GM12878 (cell line): ENCODE results near the gene RCVRN. TPM values are rescaled to one million over a fixed set of nuclear protein-coding genes. Genes with fewer than 3 reads are reported as not detected.
A peak's percentile ranks its signal among the peaks of the same experiment; 100 is the strongest.

Experiments
- ATAC-seq: fragments of 200-7000 bp; cut with Tn5 transposase; 3 replicates; pipeline ENCODE4 v1.9.1; 2020; ENCODE audit warnings: mild to moderate bottlenecking, moderate library complexity
- BruUV-seq: library from RNA; stranded (reverse); fragments of 400-500 nt; replicated peaks from 2 replicates; lab custom pipeline; 2021; lab: Mats Ljungman, UMichigan
- CTCF ChIA-PET: fragments of 300-600 bp; sonication (Branson Sonifier 250); formaldehyde crosslinking; extraction: SDS; loops from one replicate; lab custom pipeline; 2021; ENCODE audit warnings: inconsistent platforms; lab: Yijun Ruan, JAX
- POLR2A ChIA-PET: fragments of 350-600 bp; formaldehyde crosslinking; extraction: SDS; loops from one replicate; lab custom pipeline; 2021; ENCODE audit warnings: inconsistent platforms; lab: Charles Lee
- RAD21 ChIA-PET: fragments of 300-600 bp; sonication (Branson Sonifier 250); formaldehyde crosslinking; loops from one replicate; lab custom pipeline; 2023; ENCODE audit warnings: antibody characterized with exemption; ENCODE audit not compliant: unreplicated experiment; lab: Charles Lee
- SMC1A ChIA-PET: fragments of 300-600 bp; sonication (Branson Sonifier 250); formaldehyde crosslinking; loops from one replicate; lab custom pipeline; 2023; ENCODE audit not compliant: unreplicated experiment, uncharacterized antibody; lab: Charles Lee
- DNase-seq: peaks from one replicate; pipeline ENCODE4 v3.0.0-alpha.2; 2011; ENCODE audit warnings: low read depth, low spot score
- FAIRE-seq: peaks from 3 replicates; lab custom pipeline; 2011; peaks lifted over from hg19 to GRCh38; lab: Jason Lieb, UNC
- H2AFZ ChIP-seq: 2 replicates; pipeline ENCODE4 v1.6.0; 2011; ENCODE audit warnings: low read depth, low read length, control low read depth; ENCODE audit not compliant: control insufficient read depth
- H3K27ac ChIP-seq: 2 replicates; pipeline ENCODE4 v1.5.1; 2011; ENCODE audit warnings: control low read depth; ENCODE audit not compliant: control insufficient read depth, insufficient read depth
- H3K27me3 ChIP-seq, 2 experiments: replicated peaks in 1 of 2; 2 replicates each; pipeline versions ENCODE4 v1.6.0 to v1.6.1; 2011; ENCODE audit warnings: low read length in 1 of 2; ENCODE audit not compliant: control insufficient read depth in 2 of 2, insufficient read depth in 2 of 2
- H3K36me3 ChIP-seq, 2 experiments: 2 replicates each; pipeline ENCODE4 v1.5.1; 2011; ENCODE audit warnings: low read length in 1 of 2; ENCODE audit not compliant: control insufficient read depth in 2 of 2, insufficient read depth in 2 of 2
- H3K4me1 ChIP-seq: 2 replicates; pipeline ENCODE4 v1.6.1; 2011; ENCODE audit warnings: mild to moderate bottlenecking, low read length, moderate library complexity, mixed read lengths; ENCODE audit not compliant: control insufficient read depth, insufficient read depth
- H3K4me2 ChIP-seq: 2 replicates; pipeline ENCODE4 v1.6.0; 2011; ENCODE audit warnings: control low read depth; ENCODE audit not compliant: control insufficient read depth, insufficient read depth
- H3K4me3 ChIP-seq: fragments of 200-600 bp; sonication (generic); 2 replicates; pipeline ENCODE4 v1.5.1; 2016
- H3K79me2 ChIP-seq: 2 replicates; pipeline ENCODE4 v1.6.0; 2011; ENCODE audit warnings: low read length; ENCODE audit not compliant: control insufficient read depth, insufficient read depth
- H3K9ac ChIP-seq: 2 replicates; pipeline ENCODE4 v1.8.0; 2011; ENCODE audit warnings: low read length, control low read depth, mixed read lengths; ENCODE audit not compliant: control insufficient read depth, insufficient read depth
- H3K9me3 ChIP-seq: replicated peaks from 3 replicates; pipeline ENCODE4 v1.5.1; 2011; ENCODE audit warnings: mild to moderate bottlenecking, low read length; ENCODE audit not compliant: control insufficient read depth, insufficient read depth
- H4K20me1 ChIP-seq: 2 replicates; pipeline ENCODE4 v1.6.0; 2011; ENCODE audit not compliant: control insufficient read depth, insufficient read depth
- CREM ChIP-seq: IDR thresholded peaks from 2 replicates; pipeline ENCODE4 v1.6.1; 2014; ENCODE audit warnings: antibody characterized with exemption, low read depth
- GABPA ChIP-seq: IDR thresholded peaks from 2 replicates; pipeline ENCODE4 v1.6.1; 2014; ENCODE audit warnings: antibody characterized with exemption, low read depth, mild to moderate bottlenecking, inconsistent platforms
- IRF4 ChIP-seq: IDR thresholded peaks from 2 replicates; pipeline ENCODE4 v1.6.1; 2011; ENCODE audit warnings: low read depth, low read length
- MEF2B ChIP-seq: fragments of 450-650 bp; IDR thresholded peaks from 2 replicates; pipeline ENCODE4 v1.6.1; 2018; ENCODE audit warnings: mild to moderate bottlenecking, moderate library complexity; ENCODE audit not compliant: partially characterized antibody, poor library complexity, severe bottlenecking
- PML ChIP-seq: IDR thresholded peaks from 2 replicates; pipeline ENCODE4 v1.6.1; 2012; ENCODE audit warnings: low read length, inconsistent platforms
- RUNX3 ChIP-seq: IDR thresholded peaks from 2 replicates; pipeline ENCODE4 v1.6.1; 2012; ENCODE audit warnings: low read length, inconsistent platforms
- SMAD1 ChIP-seq: fragments of 450-650 bp; IDR thresholded peaks from 2 replicates; pipeline ENCODE4 v1.6.1; 2018; ENCODE audit warnings: mild to moderate bottlenecking, low read depth; ENCODE audit not compliant: partially characterized antibody
- SMAD5 ChIP-seq: IDR thresholded peaks from 2 replicates; pipeline ENCODE4 v1.6.1; 2016; ENCODE audit warnings: antibody characterized with exemption, low read depth
- SMARCA5 ChIP-seq: fragments of 450-650 bp; IDR thresholded peaks from 2 replicates; pipeline ENCODE4 v1.6.1; 2017; ENCODE audit warnings: mild to moderate bottlenecking
- SREBF1 ChIP-seq: IDR thresholded peaks from 2 replicates; pipeline ENCODE4 v1.6.1; 2012; ENCODE audit warnings: mild to moderate bottlenecking, low read length
- TBL1XR1 ChIP-seq: IDR thresholded peaks from 2 replicates; pipeline ENCODE4 v1.6.1; 2012; ENCODE audit warnings: low read depth, low read length, improper control_type of control experiment
- ZBED1 ChIP-seq: IDR thresholded peaks from 2 replicates; pipeline ENCODE4 v1.6.1; 2016; ENCODE audit warnings: borderline replicate concordance
- WGBS: methylation state at CpG from one replicate; pipeline ENCODE4 v1.1.6; 2016; ENCODE audit warnings: low lambda C conversion rate; ENCODE audit not compliant: insufficient replicate concordance, insufficient coverage; ENCODE audit errors: missing lambda C conversion rate; 5-methylcytosine and 5-hydroxymethylcytosine counted together
- in situ Hi-C: fragments of 300-500 bp; cut with MboI; formaldehyde crosslinking; loops from 9 replicates; pipeline ENCODE4 v1.14.3; 2018; ENCODE audit warnings: mixed read lengths
- intact Hi-C: fragments of 100-400 bp; cut with micrococcal nuclease; formaldehyde crosslinking; loops from one replicate; pipeline ENCODE4 v1.14.2; 2022; ENCODE audit not compliant: unreplicated experiment
- polyA plus RNA-seq, 11 experiments: library from polyadenylated mRNA; depleted of rRNA in 4 of 11; unstranded in 6 of 11; stranded (reverse) in 5 of 11; fragments of >200 nt; fragmentation: Nextera tagmentation in 4 of 11; fragmentation: Illumina TruSeq in 1 of 11; extraction: Ambion mirVana in 4 of 11; extraction: Trizol in 1 of 11; gene quantifications; 1 replicate in 1 of 11; 2 replicates in 10 of 11; pipeline versions ENCODE4 v1.2.1 to v1.2.3, GENCODE V29; 2011 to 2016; ENCODE audit warnings: inconsistent platforms in 2 of 11, missing spikeins in 2 of 11, low read depth in 1 of 11
- total RNA-seq, 4 experiments: library from RNA; depleted of rRNA in 3 of 4; stranded (reverse); fragments of >200 nt in 3 of 4; fragmentation: Illumina TruSeq in 1 of 4; extraction: Trizol in 1 of 4; gene quantifications; 2 replicates each; pipeline versions ENCODE4 v1.2.1 to v1.2.3, GENCODE V29; 2013 to 2021
- TF ChIP-seq, protein P1 (sequence below): fragments of 450-650 bp; IDR thresholded peaks from 2 replicates; pipeline ENCODE4 v1.6.1; 2017; ENCODE audit warnings: mild to moderate bottlenecking, moderate library complexity
- TF ChIP-seq, protein P2 (sequence below): IDR thresholded peaks from 2 replicates; pipeline ENCODE4 v1.6.1; 2011; ENCODE audit warnings: borderline replicate concordance, low read depth, mild to moderate bottlenecking, moderate library complexity, mixed read lengths, low read length; ENCODE audit not compliant: insufficient read depth; ENCODE audit errors: extremely low read length

Gene RCVRN
- total and polyA plus RNA-seq, 10 of the 15 experiments (the other 5 are each of a cell fraction or from before 2014, with no cell fraction given), result 0.07 to 0.23 (median 0.14) TPM; not detected in 6

DNA sequence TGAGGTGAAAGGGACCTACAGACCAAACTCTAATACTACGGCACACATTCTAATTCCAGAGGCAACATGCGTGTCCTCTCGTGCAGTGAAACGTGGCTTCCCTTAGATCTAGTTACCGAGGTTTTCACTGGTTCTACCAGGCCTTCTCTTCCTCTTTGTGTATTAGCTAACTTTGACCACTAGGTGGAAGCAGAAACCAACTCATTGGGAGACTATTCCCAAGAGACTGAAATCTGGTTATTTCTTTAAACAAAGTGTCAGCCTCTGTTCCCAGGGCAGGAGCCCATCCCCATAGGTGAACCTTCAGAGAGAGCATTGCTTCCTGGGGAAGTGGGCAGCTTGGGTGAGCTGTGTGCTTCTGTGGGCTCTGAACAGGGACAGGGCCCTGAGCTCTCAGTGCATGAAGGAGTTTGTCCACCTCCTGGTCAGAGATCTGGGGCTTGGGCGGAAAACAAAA, 19.7 kb upstream of the RCVRN start (continued):
- TF ChIP-seq, protein P1, sequence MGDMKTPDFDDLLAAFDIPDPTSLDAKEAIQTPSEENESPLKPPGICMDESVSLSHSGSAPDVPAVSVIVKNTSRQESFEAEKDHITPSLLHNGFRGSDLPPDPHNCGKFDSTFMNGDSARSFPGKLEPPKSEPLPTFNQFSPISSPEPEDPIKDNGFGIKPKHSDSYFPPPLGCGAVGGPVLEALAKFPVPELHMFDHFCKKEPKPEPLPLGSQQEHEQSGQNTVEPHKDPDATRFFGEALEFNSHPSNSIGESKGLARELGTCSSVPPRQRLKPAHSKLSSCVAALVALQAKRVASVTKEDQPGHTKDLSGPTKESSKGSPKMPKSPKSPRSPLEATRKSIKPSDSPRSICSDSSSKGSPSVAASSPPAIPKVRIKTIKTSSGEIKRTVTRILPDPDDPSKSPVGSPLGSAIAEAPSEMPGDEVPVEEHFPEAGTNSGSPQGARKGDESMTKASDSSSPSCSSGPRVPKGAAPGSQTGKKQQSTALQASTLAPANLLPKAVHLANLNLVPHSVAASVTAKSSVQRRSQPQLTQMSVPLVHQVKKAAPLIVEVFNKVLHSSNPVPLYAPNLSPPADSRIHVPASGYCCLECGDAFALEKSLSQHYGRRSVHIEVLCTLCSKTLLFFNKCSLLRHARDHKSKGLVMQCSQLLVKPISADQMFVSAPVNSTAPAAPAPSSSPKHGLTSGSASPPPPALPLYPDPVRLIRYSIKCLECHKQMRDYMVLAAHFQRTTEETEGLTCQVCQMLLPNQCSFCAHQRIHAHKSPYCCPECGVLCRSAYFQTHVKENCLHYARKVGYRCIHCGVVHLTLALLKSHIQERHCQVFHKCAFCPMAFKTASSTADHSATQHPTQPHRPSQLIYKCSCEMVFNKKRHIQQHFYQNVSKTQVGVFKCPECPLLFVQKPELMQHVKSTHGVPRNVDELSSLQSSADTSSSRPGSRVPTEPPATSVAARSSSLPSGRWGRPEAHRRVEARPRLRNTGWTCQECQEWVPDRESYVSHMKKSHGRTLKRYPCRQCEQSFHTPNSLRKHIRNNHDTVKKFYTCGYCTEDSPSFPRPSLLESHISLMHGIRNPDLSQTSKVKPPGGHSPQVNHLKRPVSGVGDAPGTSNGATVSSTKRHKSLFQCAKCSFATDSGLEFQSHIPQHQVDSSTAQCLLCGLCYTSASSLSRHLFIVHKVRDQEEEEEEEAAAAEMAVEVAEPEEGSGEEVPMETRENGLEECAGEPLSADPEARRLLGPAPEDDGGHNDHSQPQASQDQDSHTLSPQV, result no peak
- peak; percentile 99 for TF ChIP-seq MEF2B
- no peak for TF ChIP-seq CREM
- 0 out of 2 replicates have a peak, but pooled peaks have one; percentile 54 for TF ChIP-seq IRF4
- TF ChIP-seq RUNX3, result peak; percentile 25; the same call in 1 of the 2 replicates
- TF ChIP-seq, all 136 proteins: peak for 11

DNA sequence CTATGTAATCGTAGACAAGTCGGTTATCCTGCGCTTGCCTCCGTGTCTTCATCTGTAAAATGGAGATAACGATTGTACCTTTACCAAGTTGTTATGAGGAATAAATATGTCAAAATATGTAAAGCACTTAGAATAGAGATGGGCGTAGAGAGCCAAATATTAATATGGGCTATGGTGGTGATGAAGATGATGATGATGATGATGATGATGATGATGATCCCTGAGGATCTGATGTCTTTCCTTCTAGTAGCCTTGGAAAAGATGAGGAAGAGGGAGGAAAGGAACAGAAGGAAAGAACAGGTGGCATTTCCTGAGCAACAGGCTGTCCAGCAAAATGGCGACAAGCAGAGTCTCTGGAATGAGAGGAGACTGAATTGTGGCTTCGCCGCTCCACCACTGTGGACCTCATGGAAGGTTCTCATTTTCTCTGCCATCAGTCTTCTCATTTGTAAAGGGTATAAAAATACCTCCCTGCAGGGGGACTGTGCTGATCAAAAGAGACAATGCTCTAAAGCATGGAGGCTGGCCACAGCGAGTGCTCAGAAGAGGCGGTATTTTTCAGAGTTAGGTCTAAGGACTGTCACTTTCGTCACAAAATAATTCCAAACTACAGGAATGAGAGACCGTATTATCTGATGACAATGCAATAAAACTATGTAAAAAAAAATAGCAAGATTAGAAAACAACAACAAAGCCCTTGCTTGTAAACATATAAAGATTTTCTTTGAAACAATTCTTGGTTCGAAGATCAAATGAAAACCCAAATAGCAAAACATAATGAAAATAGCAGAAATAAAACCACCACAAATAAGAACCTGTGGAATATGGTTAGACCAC, 17.2 kb upstream of the RCVRN start:
- no peaks in the 10 kb centered on the region for H3K9me3 ChIP-seq
- TF ChIP-seq SMAD5, result no peak
- no peak for TF ChIP-seq SMAD1
- TF ChIP-seq, protein P2, sequence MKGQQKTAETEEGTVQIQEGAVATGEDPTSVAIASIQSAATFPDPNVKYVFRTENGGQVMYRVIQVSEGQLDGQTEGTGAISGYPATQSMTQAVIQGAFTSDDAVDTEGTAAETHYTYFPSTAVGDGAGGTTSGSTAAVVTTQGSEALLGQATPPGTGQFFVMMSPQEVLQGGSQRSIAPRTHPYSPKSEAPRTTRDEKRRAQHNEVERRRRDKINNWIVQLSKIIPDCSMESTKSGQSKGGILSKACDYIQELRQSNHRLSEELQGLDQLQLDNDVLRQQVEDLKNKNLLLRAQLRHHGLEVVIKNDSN, result no peak
- no peak for TF ChIP-seq GABPA
- no peak for TF ChIP-seq TBL1XR1
- TF ChIP-seq SMARCA5, result no peak
- no peak for TF ChIP-seq PML
- TF ChIP-seq ZBED1, result no peak
- TF ChIP-seq SREBF1, result no peak
- no peaks in the 10 kb centered on the region for H3K79me2 ChIP-seq
- ChIA-PET SMC1A (interaction anchor here (0.5 kb wide), 1 partner anchor 232 kb away, joined by 3 read pairs; no protein-coding TSS in a partner anchor), POLR2A (no interaction called here), RAD21 (interaction anchor here (0.9 kb wide), 1 partner anchor 695 kb away, joined by 3 read pairs; no protein-coding TSS in a partner anchor), CTCF (interaction anchor here (6.2 kb wide), 1 partner anchor 693 kb away, joined by 63 read pairs; no protein-coding TSS in a partner anchor)
- H3K4me2 ChIP-seq, result no peak overlapping the region
- DNase-seq, result no peak
- no peaks in the 10 kb centered on the region for H3K4me1 ChIP-seq
- H3K36me3 ChIP-seq, result no peaks in the 10 kb centered on the region
- in situ Hi-C loops, result loop anchor here (5.0 kb wide), 1 partner anchor 695 kb away; no protein-coding TSS in a partner anchor
- H3K27ac ChIP-seq, result no peak overlapping the region
- no peak overlapping the region for H2AFZ ChIP-seq
- H3K9ac ChIP-seq, result no peak overlapping the region
- no peaks in the 10 kb centered on the region for H4K20me1 ChIP-seq
- 90% methylated on average over 14 of the region's 14 CpGs for WGBS
- intact Hi-C loops, result loop anchor here (10.0 kb wide), 1 partner anchor 373 kb away; no protein-coding TSS in a partner anchor
- ATAC-seq, result no peak
- no TSS peak for BruUV-seq
- FAIRE-seq, result no peak
- H3K27me3 ChIP-seq, result no peaks in the 10 kb centered on the region
- no peak overlapping the region for H3K4me3 ChIP-seq
